Immature natural killer cell (primary cell): Measurements from ENCODE around the gene TGM1. TPM values are rescaled to one million over a fixed set of nuclear protein-coding genes. Genes with fewer than 3 reads are reported as not detected.

Source experiments
- DNase-seq, 3 donors: peaks; one replicate each; pipeline ENCODE4 v3.0.0; 2022; ENCODE audit warnings: mixed read lengths in 1 of 3
- H3K27ac Mint-ChIP-seq, 6 donors: one replicate each; pipeline ENCODE4 v1.8.0; 2020; ENCODE audit warnings: mixed read lengths in 6 of 6, mild to moderate bottlenecking in 5 of 6, inconsistent platforms in 4 of 6, moderate library complexity in 3 of 6
- H3K27me3 Mint-ChIP-seq, 3 donors: one replicate each; pipeline ENCODE4 v1.8.0; 2020 to 2021; ENCODE audit warnings: low read depth in 3 of 3, mild to moderate bottlenecking in 3 of 3, mixed read lengths in 3 of 3, moderate library complexity in 3 of 3, inconsistent platforms in 1 of 3
- H3K36me3 Mint-ChIP-seq, 3 donors: one replicate each; pipeline ENCODE4 v1.8.0; 2020; ENCODE audit warnings: mixed read lengths in 3 of 3, inconsistent platforms in 2 of 3, mild to moderate bottlenecking in 2 of 3
- H3K4me1 Mint-ChIP-seq, 2 donors: one replicate each; pipeline ENCODE4 v1.8.0; 2020; ENCODE audit warnings: inconsistent platforms in 2 of 2, mild to moderate bottlenecking in 2 of 2, mixed read lengths in 2 of 2, moderate library complexity in 1 of 2
- H3K4me3 Mint-ChIP-seq, 5 donors: one replicate each; pipeline ENCODE4 v1.8.0; 2020; ENCODE audit warnings: mild to moderate bottlenecking in 5 of 5, mixed read lengths in 5 of 5, inconsistent platforms in 3 of 5, moderate library complexity in 3 of 5
- H3K9me3 Mint-ChIP-seq, 6 donors: one replicate each; pipeline ENCODE4 v1.8.0; 2020; ENCODE audit warnings: mild to moderate bottlenecking in 6 of 6, mixed read lengths in 6 of 6, inconsistent platforms in 4 of 6, moderate library complexity in 3 of 6
- polyA plus RNA-seq, 3 donors: library from polyadenylated mRNA; unstranded; fragments of 300-500 nt; fragmentation: Illumina TruSeq; gene quantifications; one replicate each; pipeline ENCODE4 v1.2.3, GENCODE V29; 2021

TGM1 gene
- polyA plus RNA-seq, 3 donors from 2014 or later = 0.41 TPM; not detected in 2

DNA sequence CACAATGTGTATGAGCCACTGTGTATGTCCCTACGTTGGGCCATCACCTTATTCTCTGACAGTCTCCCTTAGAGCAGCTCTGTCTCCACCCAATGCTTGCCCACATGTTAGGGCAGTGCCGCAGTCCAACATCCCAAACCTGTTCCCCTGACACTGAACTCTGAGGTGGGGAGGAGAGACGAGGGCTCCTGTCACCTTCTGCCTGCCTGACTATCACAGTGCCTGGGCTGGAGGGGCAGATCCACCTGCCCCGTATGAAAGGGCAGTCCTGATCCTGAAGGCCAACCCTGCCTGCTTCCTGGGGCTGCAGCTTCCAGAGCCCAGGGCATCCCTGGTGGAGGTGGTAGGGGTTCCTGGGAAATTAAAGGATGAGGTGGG, 2.2 kb downstream of the TGM1 start:
- Mint-ChIP-seq H3K9me3 (no peaks in the 10 kb centered on the region), H3K27ac (peak overlapping the region in 1 of 6 donors; percentile 34), H3K27me3 (peaks cover 0 to 3% (median 0%) of the 10 kb centered on the region in 3 donors), H3K4me1 (no peaks in the 10 kb centered on the region), H3K36me3 (peaks cover 0 to 17% (median 6%) of the 10 kb centered on the region in 3 donors), H3K4me3 (no peak overlapping the region)
- DNase-seq = no peak

DNA sequence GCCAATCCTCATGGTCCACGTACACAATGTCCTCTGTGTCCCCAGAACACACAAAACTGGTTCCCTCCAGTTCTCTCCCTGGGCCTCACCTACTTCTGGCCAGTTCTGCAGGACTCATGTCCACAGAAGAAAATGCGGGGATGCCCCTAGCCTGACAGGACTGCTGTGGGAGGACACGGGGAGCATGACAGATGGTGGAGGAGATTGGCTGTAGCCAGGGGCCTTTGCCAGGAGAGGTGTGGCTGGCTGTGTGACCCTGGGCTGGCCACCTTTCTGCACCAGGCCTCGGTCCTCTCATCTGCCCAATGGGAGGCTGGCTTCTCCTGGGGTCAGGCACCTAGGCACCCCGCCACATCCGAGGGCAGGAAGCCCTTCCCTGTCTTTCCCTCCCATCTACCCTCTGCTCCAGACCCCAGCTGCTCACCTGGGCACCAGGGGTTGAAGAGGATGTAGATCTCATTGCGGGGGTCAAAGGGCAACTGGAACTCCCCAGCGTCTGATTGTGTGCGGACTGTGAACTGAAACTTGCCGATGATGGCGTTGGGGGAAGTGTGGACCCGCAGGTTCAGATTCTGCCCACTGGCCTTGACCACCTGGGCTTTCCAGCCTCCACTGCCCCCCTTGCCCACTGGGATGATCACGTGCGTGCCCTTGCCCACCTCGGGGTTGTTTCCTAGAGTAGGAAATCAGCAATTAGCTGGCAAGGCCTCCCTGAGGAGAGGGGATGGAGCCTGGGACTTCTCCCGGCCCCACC, 2.8 kb downstream of the TGM1 start:
- Mint-ChIP-seq H3K36me3 (peaks cover 0 to 18% (median 6%) of the 10 kb centered on the region in 3 donors), H3K27ac (no peak overlapping the region), H3K4me3 (no peak overlapping the region), H3K4me1 (no peaks in the 10 kb centered on the region), H3K27me3 (peaks cover 0 to 3% (median 0%) of the 10 kb centered on the region in 3 donors), H3K9me3 (no peaks in the 10 kb centered on the region)
- no peak for DNase-seq

DNA sequence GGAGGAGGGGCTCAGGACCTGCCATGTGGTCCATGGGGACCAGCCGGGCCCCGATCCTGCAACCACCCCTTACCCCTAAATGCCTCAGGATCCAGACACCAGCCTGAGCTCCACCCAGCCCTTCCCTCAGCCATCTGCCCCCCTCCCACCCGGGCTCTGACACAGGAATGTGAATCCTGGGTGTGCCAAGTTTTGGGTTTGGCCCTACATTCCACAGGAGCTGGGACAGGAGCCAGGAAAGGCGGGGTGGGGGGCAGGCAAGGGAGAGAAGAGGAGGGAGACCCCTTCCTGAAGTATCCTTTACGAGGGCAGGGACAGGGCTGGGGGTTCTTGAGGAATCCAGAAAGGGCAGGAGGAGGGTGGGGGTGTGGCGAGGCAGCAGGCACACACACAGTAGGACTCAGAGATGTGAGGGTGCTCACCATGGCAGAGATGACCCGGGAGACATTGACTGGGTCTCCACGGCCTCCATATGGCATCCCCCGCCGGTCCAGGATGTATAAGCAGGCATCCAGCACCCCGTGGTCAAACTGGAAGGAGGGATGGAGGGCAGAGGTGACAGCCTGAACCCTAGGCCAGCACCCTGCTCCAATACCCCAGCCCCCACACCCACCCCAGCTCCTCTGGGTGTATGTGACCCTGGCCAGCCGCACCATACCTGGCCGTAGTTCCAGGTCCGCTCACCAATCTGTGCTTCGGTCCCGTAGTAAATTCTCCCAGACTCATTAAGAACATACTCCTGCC, 3.5 kb downstream of the TGM1 start:
- H3K9me3 Mint-ChIP-seq = no peaks in the 10 kb centered on the region
- no peaks in the 10 kb centered on the region for H3K27me3 Mint-ChIP-seq
- no peak overlapping the region for H3K27ac Mint-ChIP-seq
- H3K4me1 Mint-ChIP-seq = no peaks in the 10 kb centered on the region
- peaks cover 0 to 20% (median 6%) of the 10 kb centered on the region in 3 donors for H3K36me3 Mint-ChIP-seq
- no peak for DNase-seq
- no peak overlapping the region for H3K4me3 Mint-ChIP-seq

DNA sequence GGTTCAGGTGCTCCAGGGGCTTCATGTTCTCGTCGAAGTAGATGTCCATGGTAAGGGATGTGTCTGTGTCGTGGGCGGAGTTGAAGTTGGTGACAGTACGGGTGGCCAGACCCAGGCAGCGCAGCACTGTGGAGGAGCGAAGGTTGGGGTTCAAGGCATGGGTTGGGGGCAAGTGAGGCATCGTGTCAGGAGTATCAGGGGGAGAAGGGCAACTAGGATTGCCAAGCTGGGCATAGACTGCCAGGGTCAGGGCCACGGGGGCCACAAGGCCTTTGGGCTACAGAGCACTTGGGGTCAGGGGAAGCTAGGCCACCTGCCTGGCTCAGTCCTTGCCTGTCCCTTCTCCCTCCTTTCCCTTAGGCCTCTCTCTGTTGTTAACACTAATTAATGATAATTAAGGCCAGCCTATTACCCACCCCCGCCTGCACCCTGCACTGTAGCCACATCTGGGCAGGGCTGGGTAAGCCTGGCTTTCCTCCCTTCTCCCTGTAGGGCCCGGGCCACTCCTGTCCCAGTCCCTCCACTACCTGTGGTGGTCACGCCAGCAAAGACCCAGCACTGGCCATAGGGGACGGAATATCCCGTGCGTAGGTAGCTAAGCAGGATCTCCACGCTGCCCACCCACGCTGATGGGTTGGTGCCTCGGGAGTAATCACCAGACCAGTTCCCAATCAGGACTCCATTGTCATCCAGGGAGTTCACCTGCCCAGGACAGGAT, 4.3 kb downstream of the TGM1 start:
- H3K4me3 Mint-ChIP-seq = no peak overlapping the region
- no peaks in the 10 kb centered on the region for H3K9me3 Mint-ChIP-seq
- peaks cover 0 to 26% (median 6%) of the 10 kb centered on the region in 3 donors for H3K36me3 Mint-ChIP-seq
- H3K27ac Mint-ChIP-seq = peak overlapping the region in 1 of 6 donors; percentile 28
- no peaks in the 10 kb centered on the region for H3K27me3 Mint-ChIP-seq
- no peaks in the 10 kb centered on the region for H3K4me1 Mint-ChIP-seq
- no peak for DNase-seq

DNA sequence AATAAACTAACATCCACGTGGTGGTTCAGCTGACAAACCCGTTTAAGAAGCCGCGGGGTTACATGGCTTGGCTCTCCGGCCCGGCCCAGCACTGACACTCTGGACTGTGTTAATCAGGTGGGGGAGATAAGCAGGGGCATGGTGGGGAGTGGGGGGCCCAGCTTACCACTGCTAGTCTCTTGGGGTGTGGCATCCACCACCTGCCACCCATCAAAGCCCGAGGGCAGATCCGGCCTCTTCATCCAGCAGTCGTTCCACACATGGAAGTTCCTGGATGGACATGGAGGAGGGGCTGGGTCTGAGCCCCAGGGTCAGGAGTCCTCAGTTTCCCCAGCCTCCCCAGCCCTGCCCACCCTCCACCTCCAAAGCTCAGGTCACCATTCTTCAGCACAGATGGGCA, 4.9 kb downstream of the TGM1 start:
- Mint-ChIP-seq H3K36me3 (peaks cover 0 to 26% (median 6%) of the 10 kb centered on the region in 3 donors), H3K4me3 (no peak overlapping the region), H3K4me1 (no peaks in the 10 kb centered on the region), H3K27ac (no peak overlapping the region), H3K27me3 (no peaks in the 10 kb centered on the region), H3K9me3 (no peaks in the 10 kb centered on the region)
- no peak for DNase-seq

DNA sequence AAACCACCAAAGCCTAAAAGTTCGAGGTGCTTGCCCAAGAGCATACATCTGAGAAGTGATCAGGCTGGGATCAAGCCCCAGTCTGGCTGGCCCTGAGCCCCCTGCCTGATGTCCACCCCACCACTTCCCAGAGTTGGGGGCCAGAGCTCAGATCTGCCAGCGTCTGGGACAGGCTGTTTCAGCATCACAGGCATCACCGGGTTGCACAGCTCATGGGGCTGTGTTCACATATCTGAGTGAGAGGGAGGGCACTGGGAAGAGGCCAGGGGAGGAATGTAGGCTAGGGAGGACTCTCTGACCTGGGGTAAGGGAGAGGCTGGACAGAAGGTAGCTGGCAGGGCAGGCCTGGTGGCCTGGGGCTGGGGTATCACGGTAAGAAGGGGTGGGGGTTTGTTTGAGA, 6.0 kb downstream of the TGM1 start:
- Mint-ChIP-seq H3K9me3 (no peaks in the 10 kb centered on the region), H3K4me3 (no peak overlapping the region), H3K27me3 (no peaks in the 10 kb centered on the region), H3K4me1 (no peaks in the 10 kb centered on the region), H3K27ac (no peak overlapping the region), H3K36me3 (peaks cover 0 to 23% (median 6%) of the 10 kb centered on the region in 3 donors)
- no peak for DNase-seq

DNA sequence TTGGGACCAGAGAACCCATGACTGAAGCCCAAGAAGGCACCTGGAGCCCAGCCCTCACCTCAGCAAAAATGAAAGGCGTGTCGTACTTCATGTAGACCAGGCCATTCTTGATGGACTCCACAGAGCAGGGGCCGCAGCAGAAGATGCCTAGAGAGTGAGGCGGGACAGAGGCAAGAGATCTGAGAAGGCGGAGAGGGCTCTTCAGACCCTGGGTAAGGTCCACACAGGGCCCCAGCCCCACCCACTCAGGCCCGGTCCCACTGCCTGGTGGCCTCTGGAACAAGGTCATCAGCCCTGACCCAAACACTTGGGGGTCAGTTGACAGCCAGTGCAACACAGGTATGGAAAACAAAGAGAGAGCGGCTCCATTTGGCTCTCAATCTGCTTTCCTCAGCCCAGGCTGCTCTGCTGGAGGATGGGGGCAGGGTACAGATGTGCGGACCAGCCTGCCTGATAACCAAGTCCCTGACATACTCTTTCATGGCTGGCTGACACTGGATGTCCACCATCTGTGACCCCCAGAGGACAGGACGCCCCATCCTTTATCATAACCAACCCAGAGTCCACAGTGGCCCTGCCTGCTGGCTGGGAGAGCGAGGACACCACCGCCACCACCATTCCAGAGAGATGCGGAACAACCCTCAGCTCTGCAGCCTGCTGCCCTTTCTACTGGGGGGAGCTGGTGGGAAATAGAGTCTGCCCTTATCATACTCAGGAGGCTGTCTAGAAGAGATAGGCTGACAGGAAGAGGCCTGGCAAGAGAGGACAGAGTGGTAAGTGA, 6.9 kb downstream of the TGM1 start:
- H3K27me3 Mint-ChIP-seq = no peaks in the 10 kb centered on the region
- H3K4me1 Mint-ChIP-seq = no peaks in the 10 kb centered on the region
- peaks cover 6 to 24% (median 6%) of the 10 kb centered on the region in 3 donors for H3K36me3 Mint-ChIP-seq
- no peak for DNase-seq
- no peak overlapping the region for H3K4me3 Mint-ChIP-seq
- no peaks in the 10 kb centered on the region for H3K9me3 Mint-ChIP-seq
- peak overlapping the region in 2 of 6 donors; percentile 26 to 40 for H3K27ac Mint-ChIP-seq

DNA sequence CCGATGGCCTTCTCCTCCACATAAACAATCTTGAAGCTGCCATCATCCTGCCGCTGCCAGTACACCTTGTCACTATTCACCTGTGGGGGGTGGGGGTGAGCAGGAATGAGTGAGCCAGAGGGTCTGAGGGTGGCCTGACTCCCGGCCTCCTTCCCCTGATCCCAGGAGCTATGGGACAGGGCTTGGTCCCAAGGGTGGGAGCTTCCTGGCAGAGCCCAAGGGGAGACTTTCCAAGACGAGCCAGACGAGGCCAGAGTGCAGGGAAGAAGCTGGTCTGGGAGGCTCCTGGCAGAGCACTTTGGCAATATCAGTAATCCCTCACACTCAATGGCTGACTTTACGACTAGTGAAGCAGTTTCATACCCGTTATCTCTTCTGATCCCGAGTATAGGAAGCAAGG, 7.5 kb downstream of the TGM1 start:
- Mint-ChIP-seq H3K4me1 (no peaks in the 10 kb centered on the region), H3K4me3 (no peak overlapping the region), H3K36me3 (peaks cover 6 to 21% (median 9%) of the 10 kb centered on the region in 3 donors), H3K27ac (peak overlapping the region in 1 of 6 donors; percentile 40), H3K9me3 (no peaks in the 10 kb centered on the region), H3K27me3 (no peaks in the 10 kb centered on the region)
- no peak for DNase-seq

DNA sequence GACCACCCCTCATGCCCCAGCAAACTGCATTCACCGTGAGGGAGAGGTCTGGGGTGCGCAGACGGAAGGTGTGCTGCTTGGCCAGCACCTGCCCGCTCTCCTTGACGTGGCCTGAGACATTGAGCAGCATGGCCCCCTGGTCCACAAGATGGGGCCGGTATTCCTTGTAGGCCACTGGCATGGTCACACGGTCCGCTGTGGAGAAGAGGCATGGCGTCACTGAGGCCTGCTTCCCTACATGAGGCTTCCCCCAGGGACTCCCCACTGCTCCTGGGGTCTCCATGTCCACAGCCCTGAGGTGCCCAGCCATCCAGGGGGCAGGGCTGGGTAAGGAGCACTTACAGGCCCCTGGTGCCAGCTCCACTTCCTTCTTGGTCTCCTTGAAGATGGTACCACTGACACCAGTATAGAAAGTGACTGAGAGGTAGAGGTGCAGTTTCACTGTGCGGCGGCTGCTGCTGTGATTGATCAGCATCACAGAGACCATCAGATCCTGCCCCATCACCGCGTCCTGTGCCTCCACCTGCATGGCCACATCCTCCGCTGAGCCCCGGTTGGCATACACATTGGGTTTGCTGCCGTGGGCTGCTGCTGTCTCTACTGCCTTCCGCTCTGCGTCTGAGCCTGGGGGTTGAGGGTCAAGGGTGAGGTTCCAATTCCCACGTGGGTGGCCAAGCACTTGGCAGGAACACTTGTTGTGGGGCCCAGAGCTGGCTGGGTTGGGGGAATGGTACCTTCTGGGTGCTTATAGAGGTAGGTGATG, 8.2 kb downstream of the TGM1 start:
- Mint-ChIP-seq H3K4me1 (no peaks in the 10 kb centered on the region), H3K27ac (no peak overlapping the region), H3K4me3 (no peak overlapping the region), H3K9me3 (no peaks in the 10 kb centered on the region), H3K27me3 (no peaks in the 10 kb centered on the region), H3K36me3 (peaks cover 6 to 19% (median 11%) of the 10 kb centered on the region in 3 donors)
- DNase-seq = no peak

DNA sequence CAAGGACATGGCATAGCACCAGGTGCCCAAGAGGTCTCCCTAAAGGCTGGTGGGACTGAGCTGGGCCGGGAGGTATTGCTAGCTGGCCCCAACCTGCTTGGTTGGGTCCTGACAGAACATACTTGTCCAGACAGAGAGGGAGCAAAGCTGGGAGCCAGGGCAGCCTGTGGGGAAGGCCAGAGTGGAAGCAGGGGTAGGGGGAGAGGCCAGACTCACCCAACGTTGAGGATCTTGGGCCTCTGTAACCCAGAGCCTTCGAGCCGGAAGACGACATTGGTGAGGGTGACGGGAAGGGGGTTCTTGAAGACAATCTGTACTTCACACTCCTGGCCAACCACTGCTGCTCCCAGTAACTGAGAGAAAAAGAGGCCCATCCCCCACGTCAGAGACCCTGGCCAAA, 9.0 kb downstream of the TGM1 start:
- no peak for DNase-seq
- Mint-ChIP-seq H3K4me3 (no peak overlapping the region), H3K9me3 (no peaks in the 10 kb centered on the region), H3K27ac (no peak overlapping the region), H3K27me3 (no peaks in the 10 kb centered on the region), H3K36me3 (peaks cover 6 to 19% (median 11%) of the 10 kb centered on the region in 3 donors), H3K4me1 (no peaks in the 10 kb centered on the region)

DNA sequence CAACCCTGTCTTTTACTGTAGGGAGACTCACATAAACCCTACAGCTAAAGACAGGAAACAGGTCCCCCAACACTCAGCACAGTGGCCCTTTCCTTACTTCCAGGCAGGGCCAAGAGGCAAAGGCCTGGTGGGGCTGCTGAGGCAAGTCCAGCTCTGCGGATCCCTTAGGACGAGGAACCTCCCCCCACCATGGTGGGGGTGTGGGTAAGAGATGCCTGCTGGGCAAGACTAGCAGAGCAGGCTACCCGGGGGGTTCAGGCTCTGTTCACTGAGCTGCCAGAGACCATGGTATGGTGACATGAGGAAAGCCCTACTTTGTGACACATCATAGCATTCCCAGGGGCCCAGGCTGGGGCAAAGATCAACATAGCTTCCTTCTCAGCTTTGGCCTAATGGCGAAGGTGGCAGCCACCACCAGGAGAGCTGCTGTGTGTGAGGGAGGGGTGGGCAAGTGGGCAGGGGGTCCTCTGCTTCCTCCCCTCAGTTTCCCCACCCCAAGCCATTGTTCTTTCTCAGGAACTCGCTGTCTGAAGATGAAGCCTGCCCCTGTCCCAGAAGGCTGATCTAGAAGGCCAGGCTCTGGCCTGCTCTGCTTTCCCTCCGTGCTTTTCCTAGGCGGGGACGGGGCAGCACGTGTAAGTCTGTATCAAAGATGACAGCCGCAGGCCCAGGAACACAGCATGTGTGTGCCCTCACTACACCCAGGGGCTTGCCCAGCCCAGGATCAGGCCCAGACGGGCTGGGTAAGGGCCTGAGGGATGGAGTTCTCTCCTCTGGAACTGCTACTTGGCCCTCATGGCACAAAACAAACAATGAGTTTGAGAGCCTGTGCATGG, 10.5 kb downstream of the TGM1 start:
- H3K4me1 Mint-ChIP-seq = peaks cover 6 to 7% of the 10 kb centered on the region in 2 donors
- DNase-seq = no peak
- H3K27ac Mint-ChIP-seq = no peak overlapping the region
- no peaks in the 10 kb centered on the region for H3K9me3 Mint-ChIP-seq
- H3K4me3 Mint-ChIP-seq = no peak overlapping the region
- peaks cover 6 to 16% (median 11%) of the 10 kb centered on the region in 3 donors for H3K36me3 Mint-ChIP-seq
- H3K27me3 Mint-ChIP-seq = peaks cover 0 to 2% (median 0%) of the 10 kb centered on the region in 3 donors

DNA sequence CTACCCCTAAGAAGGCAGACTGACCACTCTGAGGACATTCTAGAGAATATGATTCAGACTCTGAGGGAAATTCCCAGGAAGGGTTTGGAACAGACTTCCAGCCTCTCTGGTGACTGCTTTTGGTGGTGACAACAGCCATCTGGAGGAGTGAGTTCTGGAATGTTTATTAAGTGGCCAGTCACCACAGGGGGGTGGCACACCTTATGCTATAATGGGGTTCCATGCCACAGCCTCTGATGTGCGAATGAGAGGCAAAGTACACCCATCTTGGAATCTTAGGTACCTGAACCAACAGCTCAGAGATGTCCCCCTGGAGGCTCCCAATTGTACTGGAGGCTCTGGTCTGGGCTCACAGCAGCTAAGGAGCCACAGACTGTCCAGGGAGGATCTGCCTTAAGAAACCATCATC, 11.1 kb downstream of the TGM1 start:
- Mint-ChIP-seq H3K9me3 (no peaks in the 10 kb centered on the region), H3K4me3 (no peak overlapping the region), H3K27me3 (peaks cover 0 to 4% (median 1%) of the 10 kb centered on the region in 3 donors), H3K36me3 (peaks cover 6 to 16% (median 11%) of the 10 kb centered on the region in 3 donors), H3K4me1 (peaks cover 11 to 13% of the 10 kb centered on the region in 2 donors), H3K27ac (no peak overlapping the region)
- DNase-seq = no peak
